MCF 10A (cell line): ENCODE measurements around the gene KLHL40. TPM values are rescaled to one million over a fixed set of nuclear protein-coding genes. Genes with fewer than 3 reads are reported as not detected.

Source experiments
- BruUV-seq: library from RNA; stranded (reverse); fragments of 400-500 nt; replicated peaks from 2 replicates; lab custom pipeline; 2021; lab: Mats Ljungman, UMichigan
- CTCF ChIA-PET: fragments of 300-600 bp; sonication (Branson Sonifier 250); formaldehyde crosslinking; extraction: SDS; loops from one replicate; lab custom pipeline; 2021; ENCODE audit warnings: antibody characterized with exemption, inconsistent platforms; lab: Yijun Ruan, JAX
- POLR2A ChIA-PET: fragments of 300-600, 350-650 bp; sonication (Branson Sonifier 250); formaldehyde crosslinking; extraction: SDS; loops from one replicate; lab custom pipeline; 2020; ENCODE audit warnings: antibody characterized with exemption, inconsistent platforms; lab: Yijun Ruan, JAX
- DNase-seq: peaks from one replicate; pipeline ENCODE4 v3.0.0-alpha.2; 2018; ENCODE audit not compliant: unreplicated experiment
- H3K27ac Mint-ChIP-seq: one replicate; pipeline ENCODE4 v1.8.0; 2022; ENCODE audit warnings: mild to moderate bottlenecking, low read depth, mixed read lengths; ENCODE audit not compliant: unreplicated experiment
- H3K27me3 Mint-ChIP-seq: one replicate; pipeline ENCODE4 v1.8.0; 2022; ENCODE audit warnings: mixed read lengths; ENCODE audit not compliant: insufficient read depth, unreplicated experiment
- H3K36me3 Mint-ChIP-seq: one replicate; pipeline ENCODE4 v1.8.0; 2022; ENCODE audit warnings: mild to moderate bottlenecking, moderate library complexity, mixed read lengths; ENCODE audit not compliant: insufficient read depth, unreplicated experiment
- H3K4me1 Mint-ChIP-seq: one replicate; pipeline ENCODE4 v1.8.0; 2022; ENCODE audit warnings: mixed read lengths; ENCODE audit not compliant: insufficient read depth, unreplicated experiment
- H3K4me3 Mint-ChIP-seq: one replicate; pipeline ENCODE4 v1.8.0; 2022; ENCODE audit warnings: mild to moderate bottlenecking, moderate library complexity, mixed read lengths; ENCODE audit not compliant: unreplicated experiment
- H3K9me3 Mint-ChIP-seq: one replicate; pipeline ENCODE4 v1.8.0; 2022; ENCODE audit warnings: mixed read lengths; ENCODE audit not compliant: unreplicated experiment
- intact Hi-C: fragments of 100-400 bp; cut with micrococcal nuclease; formaldehyde crosslinking; loops from 2 replicates; pipeline ENCODE4 v1.14.1; 2022
- total RNA-seq: library from RNA; stranded (reverse); gene quantifications from 2 replicates; pipeline ENCODE4 v1.2.3, GENCODE V29; 2022
- TF ChIP-seq, protein P1 (sequence below): fragments of 200-600 bp; IDR thresholded peaks from one replicate; pipeline ENCODE4 v1.8.0; 2022; ENCODE audit warnings: antibody characterized with exemption, mild to moderate bottlenecking; ENCODE audit not compliant: unreplicated experiment

The KLHL40 gene
- total RNA-seq, 1 experiment from 2014 or later, result not detected

DNA sequence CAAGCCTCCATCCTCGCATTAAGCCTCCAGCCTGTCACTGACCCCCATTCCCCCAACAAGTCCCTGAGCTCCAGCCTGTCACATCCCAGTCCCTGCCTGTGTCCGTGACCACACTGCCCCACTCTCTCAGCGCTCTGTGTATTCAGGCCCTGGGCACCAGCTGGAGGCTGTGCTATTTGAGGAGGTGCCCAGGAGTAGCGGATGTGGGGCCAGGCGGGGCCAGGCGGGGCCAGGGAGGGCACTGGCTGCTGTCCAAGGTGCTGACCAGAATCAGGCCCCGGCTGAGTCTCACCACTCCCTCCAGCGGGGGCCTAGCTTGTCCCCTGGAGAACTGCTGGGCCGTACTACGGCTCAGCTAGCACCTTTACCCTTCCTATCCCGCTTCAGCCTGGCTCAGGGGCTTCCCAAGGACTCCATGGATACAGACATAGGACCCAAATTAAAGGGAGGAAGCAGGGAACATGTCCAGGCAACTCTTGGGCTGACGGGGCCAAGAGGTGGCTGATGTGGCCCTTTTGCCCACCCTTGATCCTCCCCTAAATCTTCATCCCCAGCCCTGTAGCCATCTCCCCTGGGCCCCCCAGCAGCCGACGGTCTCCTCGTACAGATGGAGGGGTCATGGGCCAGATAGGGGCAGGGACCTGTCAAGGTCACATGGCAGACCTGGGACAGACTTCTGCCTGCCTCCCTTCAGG is 16.2 kb downstream of the KLHL40 start:
- TF ChIP-seq, protein P1, sequence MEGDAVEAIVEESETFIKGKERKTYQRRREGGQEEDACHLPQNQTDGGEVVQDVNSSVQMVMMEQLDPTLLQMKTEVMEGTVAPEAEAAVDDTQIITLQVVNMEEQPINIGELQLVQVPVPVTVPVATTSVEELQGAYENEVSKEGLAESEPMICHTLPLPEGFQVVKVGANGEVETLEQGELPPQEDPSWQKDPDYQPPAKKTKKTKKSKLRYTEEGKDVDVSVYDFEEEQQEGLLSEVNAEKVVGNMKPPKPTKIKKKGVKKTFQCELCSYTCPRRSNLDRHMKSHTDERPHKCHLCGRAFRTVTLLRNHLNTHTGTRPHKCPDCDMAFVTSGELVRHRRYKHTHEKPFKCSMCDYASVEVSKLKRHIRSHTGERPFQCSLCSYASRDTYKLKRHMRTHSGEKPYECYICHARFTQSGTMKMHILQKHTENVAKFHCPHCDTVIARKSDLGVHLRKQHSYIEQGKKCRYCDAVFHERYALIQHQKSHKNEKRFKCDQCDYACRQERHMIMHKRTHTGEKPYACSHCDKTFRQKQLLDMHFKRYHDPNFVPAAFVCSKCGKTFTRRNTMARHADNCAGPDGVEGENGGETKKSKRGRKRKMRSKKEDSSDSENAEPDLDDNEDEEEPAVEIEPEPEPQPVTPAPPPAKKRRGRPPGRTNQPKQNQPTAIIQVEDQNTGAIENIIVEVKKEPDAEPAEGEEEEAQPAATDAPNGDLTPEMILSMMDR, result no peak
- H3K4me3 Mint-ChIP-seq, result no peak overlapping the region
- POLR2A ChIA-PET, result no interaction called here
- no peaks in the 10 kb centered on the region for H3K9me3 Mint-ChIP-seq
- no peaks in the 10 kb centered on the region for H3K36me3 Mint-ChIP-seq
- CTCF ChIA-PET, result interaction anchor here (0.6 kb wide), 1 partner anchor 325 kb away, joined by 4 read pairs; no protein-coding TSS in a partner anchor
- BruUV-seq, result no TSS peak
- peaks cover 8% of the 10 kb centered on the region for H3K4me1 Mint-ChIP-seq
- DNase-seq, result peak; percentile 65
- intact Hi-C loops, result no loop called here
- H3K27me3 Mint-ChIP-seq, result no peaks in the 10 kb centered on the region
- H3K27ac Mint-ChIP-seq, result no peak overlapping the region

DNA sequence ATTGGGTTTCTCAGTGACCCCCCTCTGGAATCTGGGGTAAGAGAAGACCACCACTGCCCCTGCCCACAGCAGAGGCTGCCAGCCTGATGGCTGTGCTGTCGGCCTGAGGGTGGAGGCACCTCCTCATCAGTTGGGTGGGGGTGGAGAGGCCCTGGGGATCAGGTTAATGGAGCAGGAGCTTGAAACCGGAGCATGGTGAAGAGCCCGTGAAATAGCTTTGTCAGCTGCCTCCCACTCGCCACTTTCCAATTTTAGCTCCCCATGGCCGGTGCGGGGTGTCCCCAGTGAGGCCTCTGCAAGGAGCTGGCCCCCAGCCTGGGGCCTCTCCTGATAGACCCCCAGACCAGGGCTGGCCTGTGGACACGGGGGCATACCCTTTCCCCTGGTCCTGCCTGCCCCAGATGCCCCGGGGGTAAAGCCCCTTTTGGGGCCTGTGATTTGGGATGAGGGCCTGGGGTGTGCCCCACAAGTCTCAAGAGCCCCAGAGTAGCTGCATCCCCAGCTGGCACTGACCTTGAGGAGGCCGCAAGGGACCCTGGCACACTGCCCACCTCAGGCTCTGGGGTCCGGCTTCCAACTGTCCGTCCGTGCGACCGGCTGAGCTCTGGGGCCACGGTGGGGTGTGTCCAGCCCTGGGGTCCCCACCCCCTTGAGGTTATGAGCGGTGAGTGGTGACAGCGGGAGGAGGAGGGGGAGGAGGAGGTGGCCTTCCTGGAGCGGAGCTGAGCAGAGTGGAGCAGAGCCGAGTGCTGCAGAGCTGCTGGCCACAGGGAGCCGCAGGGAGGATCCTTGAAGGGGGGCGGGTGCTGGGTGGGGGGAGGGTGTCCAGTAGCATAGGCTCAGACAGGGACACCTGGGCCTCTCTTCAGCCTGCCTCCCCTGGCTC is 17.0 kb downstream of the KLHL40 start, which contains the start of gene HHATL:
TSS of gene HHATL (minus strand) at position 733 of the 886 bp plus-strand sequence. CDS start 1,972 bp downstream, outside the sequence.
- TF ChIP-seq, protein P1, result no peak
- H3K27me3 Mint-ChIP-seq, result no peaks in the 10 kb centered on the region

DNA sequence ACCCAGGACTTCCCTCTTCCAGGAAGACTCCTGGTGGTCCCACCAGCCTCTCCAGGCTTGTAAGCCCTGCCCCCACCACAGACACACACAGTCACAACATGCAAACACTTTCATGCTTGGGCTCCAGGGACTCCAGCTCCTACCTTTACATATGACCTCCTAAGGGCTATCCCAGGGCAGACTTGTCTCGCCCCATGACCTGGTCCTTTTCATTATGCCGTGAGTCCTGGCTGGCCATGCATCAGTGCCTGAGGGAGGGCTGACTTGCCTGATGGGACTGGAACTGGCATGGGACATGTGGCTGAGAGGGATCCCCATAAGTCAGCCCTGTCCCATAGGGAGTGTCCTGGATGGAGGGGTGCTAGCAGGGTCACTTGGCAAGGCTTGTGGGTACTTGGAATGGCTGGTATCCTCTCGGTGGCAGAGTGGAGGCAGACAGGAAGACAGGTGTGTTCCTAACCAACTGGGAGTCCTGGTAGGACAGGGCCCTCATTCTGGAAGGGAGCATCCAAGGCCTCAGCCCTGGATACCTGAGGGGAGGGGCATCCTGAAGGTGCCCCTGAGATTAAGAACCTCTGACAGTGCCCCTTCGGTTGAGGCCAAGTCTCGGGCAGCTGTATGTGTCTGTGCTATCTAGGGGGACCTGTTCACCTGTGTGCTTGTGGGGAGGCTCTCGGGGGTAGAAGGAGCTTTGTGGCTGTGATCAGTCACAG is 17.8 kb downstream of the KLHL40 start:
- H3K27ac Mint-ChIP-seq, result no peak overlapping the region
- no TSS peak for BruUV-seq
- H3K27me3 Mint-ChIP-seq, result no peaks in the 10 kb centered on the region
- CTCF ChIA-PET, result no interaction called here
- peaks cover 8% of the 10 kb centered on the region for H3K4me1 Mint-ChIP-seq
- H3K9me3 Mint-ChIP-seq, result no peaks in the 10 kb centered on the region
- no peak for DNase-seq
- no peak overlapping the region for H3K4me3 Mint-ChIP-seq
- intact Hi-C loops, result no loop called here
- POLR2A ChIA-PET, result no interaction called here
- TF ChIP-seq, protein P1, result no peak
- H3K36me3 Mint-ChIP-seq, result no peaks in the 10 kb centered on the region

More for the DNA sequence above, 17.0 kb downstream of the KLHL40 start, which contains the start of gene HHATL:
- Mint-ChIP-seq H3K4me3 (no peak within 1 kb of the TSS), H3K9me3 (no peaks in the 10 kb centered on the region), H3K4me1 (peaks cover 8% of the 10 kb centered on the region), H3K27ac (no peak within 1 kb of the TSS), H3K36me3 (no peaks in the 10 kb centered on the region)
- intact Hi-C loops, result no loop called here
- CTCF ChIA-PET, result no interaction called here
- POLR2A ChIA-PET, result no interaction called here
- DNase-seq, result no peak
- no TSS peak for BruUV-seq

DNA sequence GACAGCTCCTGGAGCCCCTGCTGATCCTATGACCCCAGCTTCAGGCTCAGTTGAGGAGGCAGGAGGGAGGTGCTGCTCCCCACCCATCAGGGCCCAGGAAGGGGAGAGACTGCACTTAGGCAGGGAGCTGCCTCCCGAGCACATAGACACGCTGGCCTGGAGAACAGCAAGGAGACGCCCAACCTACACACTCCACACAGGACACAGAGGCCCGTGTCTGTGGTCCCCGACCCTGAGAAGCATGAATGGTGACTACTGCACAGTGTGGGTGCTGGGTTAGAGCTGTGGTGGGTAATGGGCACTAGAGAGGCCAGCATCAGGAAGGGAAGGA is 18.3 kb downstream of the KLHL40 start:
- no peak for DNase-seq
- no peak overlapping the region for H3K27ac Mint-ChIP-seq
- ChIA-PET POLR2A (no interaction called here), CTCF (no interaction called here)
- no peaks in the 10 kb centered on the region for H3K27me3 Mint-ChIP-seq
- intact Hi-C loops, result no loop called here
- peaks cover 8% of the 10 kb centered on the region for H3K4me1 Mint-ChIP-seq
- no peak overlapping the region for H3K4me3 Mint-ChIP-seq
- TF ChIP-seq, protein P1, result no peak
- H3K9me3 Mint-ChIP-seq, result no peaks in the 10 kb centered on the region
- no TSS peak for BruUV-seq
- no peaks in the 10 kb centered on the region for H3K36me3 Mint-ChIP-seq
